HepG2 (cell line): Measurements from ENCODE around the gene UQCRHL. TPM values are rescaled to one million over a fixed set of nuclear protein-coding genes. Genes with fewer than 3 reads are reported as not detected.

Source experiments
- ASH2L ChIP-seq: fragments of 300-600, 200-600 bp; sonication (generic); IDR thresholded peaks from 2 replicates; pipeline ENCODE4 v1.7.0; 2017; ENCODE audit warnings: low read depth, mild to moderate bottlenecking, moderate library complexity, mixed read lengths, low read length; ENCODE audit not compliant: insufficient read length
- FOXO4 ChIP-seq: sonication (generic); formaldehyde crosslinking; conservative IDR thresholded peaks from 2 replicates; pipeline ENCODE4 v1.8.1; 2023; ENCODE audit warnings: missing genetic modification reagents
- HIC2 ChIP-seq: sonication (generic); formaldehyde crosslinking; IDR thresholded peaks from 2 replicates; pipeline ENCODE4 v1.9.0; 2022; ENCODE audit warnings: low read depth, missing genetic modification reagents
- HNF1B ChIP-seq: sonication (generic); formaldehyde crosslinking; IDR thresholded peaks from 2 replicates; pipeline ENCODE4 v1.5.1; 2020; ENCODE audit warnings: mild to moderate bottlenecking, moderate library complexity, missing genetic modification reagents
- KLF11 ChIP-seq: IDR thresholded peaks from 2 replicates; pipeline ENCODE4 v1.6.1; 2016; ENCODE audit warnings: missing compliant biosample characterization
- MTA1 ChIP-seq: sonication (generic); formaldehyde crosslinking; IDR thresholded peaks from 2 replicates; pipeline ENCODE4 v1.4.0; 2020; ENCODE audit warnings: missing genetic modification reagents, mild to moderate bottlenecking, borderline replicate concordance
- MYNN ChIP-seq: sonication (generic); formaldehyde crosslinking; IDR thresholded peaks from 2 replicates; pipeline ENCODE4 v1.4.0; 2020; ENCODE audit warnings: mild to moderate bottlenecking, low read depth, missing genetic modification reagents
- NFKB2 ChIP-seq: sonication (generic); formaldehyde crosslinking; IDR thresholded peaks from 2 replicates; pipeline ENCODE4 v1.4.0; 2020; ENCODE audit warnings: missing genetic modification reagents, borderline replicate concordance
- PAF1 ChIP-seq: IDR thresholded peaks from 2 replicates; pipeline ENCODE4 v1.6.1; 2016; ENCODE audit warnings: missing genetic modification reagents, missing compliant biosample characterization
- PLRG1 ChIP-seq: fragments of 450-650 bp; conservative IDR thresholded peaks from 2 replicates; pipeline ENCODE4 v1.6.1; 2016
- POLR2A ChIP-seq, 2 experiments: IDR thresholded peaks; 2 replicates each; pipeline ENCODE4 v1.6.1; 2011; ENCODE audit warnings: low read depth in 2 of 2, low read length in 2 of 2, mild to moderate bottlenecking in 1 of 2, moderate library complexity in 1 of 2; ENCODE audit not compliant: insufficient read depth in 1 of 2
- RFXAP ChIP-seq: sonication (generic); formaldehyde crosslinking; IDR thresholded peaks from 2 replicates; pipeline ENCODE4 v1.4.0; 2020; ENCODE audit warnings: missing genetic modification reagents, borderline replicate concordance
- RXRB ChIP-seq: IDR thresholded peaks from 2 replicates; pipeline ENCODE4 v1.6.1; 2016; ENCODE audit warnings: borderline replicate concordance, missing genetic modification reagents, missing compliant biosample characterization
- SNAPC2 ChIP-seq: sonication (generic); formaldehyde crosslinking; IDR thresholded peaks from 2 replicates; pipeline ENCODE4 v1.8.1; 2022; ENCODE audit warnings: mild to moderate bottlenecking, missing genetic modification reagents
- ZFP62 ChIP-seq: sonication (generic); formaldehyde crosslinking; IDR thresholded peaks from 2 replicates; pipeline ENCODE4 v1.4.0; 2020; ENCODE audit warnings: missing genetic modification reagents
- ZNF263 ChIP-seq: sonication (generic); formaldehyde crosslinking; IDR thresholded peaks from 2 replicates; pipeline ENCODE4 v1.4.0; 2020; ENCODE audit warnings: missing genetic modification reagents
- ZNF337 ChIP-seq: sonication (generic); formaldehyde crosslinking; IDR thresholded peaks from 2 replicates; pipeline ENCODE4 v1.5.1; 2020; ENCODE audit warnings: missing genetic modification reagents, low read depth, mild to moderate bottlenecking, borderline replicate concordance
- ZNF34 ChIP-seq: sonication (generic); formaldehyde crosslinking; IDR thresholded peaks from 2 replicates; pipeline ENCODE4 v1.4.0; 2020; ENCODE audit warnings: mild to moderate bottlenecking, missing genetic modification reagents, borderline replicate concordance
- ZNF572 ChIP-seq: sonication (generic); formaldehyde crosslinking; IDR thresholded peaks from 2 replicates; pipeline ENCODE4 v1.5.1; 2020; ENCODE audit warnings: mild to moderate bottlenecking, missing genetic modification reagents
- ZNF775 ChIP-seq: sonication (generic); formaldehyde crosslinking; IDR thresholded peaks from 2 replicates; pipeline ENCODE4 v1.4.0; 2020; ENCODE audit warnings: missing genetic modification reagents, mild to moderate bottlenecking, moderate library complexity, borderline replicate concordance
- ZNF883 ChIP-seq: sonication (generic); formaldehyde crosslinking; IDR thresholded peaks from 2 replicates; pipeline ENCODE4 v1.5.1; 2020; ENCODE audit warnings: mild to moderate bottlenecking, missing genetic modification reagents; ENCODE audit errors: not compliant biosample characterization
- polyA plus RNA-seq, 8 experiments: library from polyadenylated mRNA; depleted of rRNA in 3 of 8; stranded (reverse) in 7 of 8; unstranded in 1 of 8; fragments of >200 nt; fragmentation: Illumina TruSeq in 4 of 8; extraction: Trizol in 4 of 8; gene quantifications; 2 replicates each; pipeline versions ENCODE4 v1.2.1 to v1.2.3, GENCODE V29; 2011 to 2016; ENCODE audit warnings: low read depth in 4 of 8, missing spikeins in 1 of 8, mixed read lengths in 1 of 8; ENCODE audit not compliant: insufficient read depth in 1 of 8
- total RNA-seq, 5 experiments: library from RNA; depleted of rRNA; stranded (reverse); fragments of >200 nt; fragmentation: Illumina TruSeq; extraction: Trizol; gene quantifications; 2 replicates each; pipeline ENCODE4 v1.2.3, GENCODE V29; 2016; ENCODE audit warnings: low read depth in 1 of 5
- TF ChIP-seq, protein P1 (sequence below): sonication (generic); formaldehyde crosslinking; IDR thresholded peaks from 2 replicates; pipeline ENCODE4 v1.8.0; 2023; ENCODE audit warnings: mild to moderate bottlenecking, missing genetic modification reagents
- TF ChIP-seq, protein P2 (sequence below): sonication (generic); formaldehyde crosslinking; IDR thresholded peaks from 2 replicates; pipeline ENCODE4 v1.4.0; 2020; ENCODE audit warnings: mild to moderate bottlenecking, missing genetic modification reagents

The UQCRHL gene
- total and polyA plus RNA-seq, 2 of the 13 experiments (the other 11 are each of a cell fraction or from before 2014, with no cell fraction given), result 1.8 to 2.3 TPM

DNA sequence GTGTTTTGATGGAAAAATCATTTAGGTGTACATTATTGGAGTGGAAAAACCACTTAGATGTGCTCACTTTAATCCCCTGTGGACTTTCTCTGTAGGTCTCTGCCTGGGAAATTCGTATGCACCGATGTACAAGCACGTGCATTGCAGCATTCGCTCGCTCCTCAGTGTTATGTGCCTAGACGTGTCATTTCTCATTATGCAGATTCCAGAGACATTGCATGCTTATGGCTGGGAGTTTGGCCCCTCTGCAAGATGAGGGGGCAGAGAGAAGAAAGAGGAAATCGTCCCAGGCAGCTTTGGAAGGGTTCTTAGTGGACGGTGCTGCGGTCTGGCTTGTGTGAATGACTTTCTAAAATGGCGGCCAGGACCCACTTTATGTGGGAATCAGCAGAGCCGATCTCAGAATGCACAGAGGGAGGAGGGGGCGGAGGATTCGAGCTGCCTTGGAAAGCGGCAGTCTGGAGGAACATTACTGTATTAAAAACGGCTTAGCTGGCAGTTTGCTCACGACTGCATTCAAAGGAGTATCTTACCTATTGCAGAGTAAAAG lies 42.4 kb upstream of the UQCRHL start (continued):
- TF ChIP-seq FOXO4 (CRISPR knock-in tag), result 0 out of 2 replicates have a peak, but pooled peaks have one; percentile 55
- TF ChIP-seq SNAPC2 (CRISPR knock-in tag), result peak; percentile 53; the same call in 1 of the 2 replicates
- 0 out of 4 replicates have a peak, but pooled peaks of 1 of the 2 experiments have one; percentile 38 for TF ChIP-seq POLR2A (IDR thresholded peaks at IDR 0.05; ENCODE audit: insufficient read depth in 1 of 2, low read depth in 2 of 2, low read length in 2 of 2)
- TF ChIP-seq RXRB (CRISPR knock-in tag), result no peak
- TF ChIP-seq HIC2, result 0 out of 2 replicates have a peak, but pooled peaks have one; percentile 7
- 0 out of 2 replicates have a peak, but pooled peaks have one; percentile 1 for TF ChIP-seq NFKB2 (CRISPR knock-in tag)
- no peak for TF ChIP-seq MTA1 (CRISPR knock-in tag)
- no peak for TF ChIP-seq PLRG1
- TF ChIP-seq MYNN (CRISPR knock-in tag), result 0 out of 2 replicates have a peak, but pooled peaks have one; percentile 45
- TF ChIP-seq, protein P1, sequence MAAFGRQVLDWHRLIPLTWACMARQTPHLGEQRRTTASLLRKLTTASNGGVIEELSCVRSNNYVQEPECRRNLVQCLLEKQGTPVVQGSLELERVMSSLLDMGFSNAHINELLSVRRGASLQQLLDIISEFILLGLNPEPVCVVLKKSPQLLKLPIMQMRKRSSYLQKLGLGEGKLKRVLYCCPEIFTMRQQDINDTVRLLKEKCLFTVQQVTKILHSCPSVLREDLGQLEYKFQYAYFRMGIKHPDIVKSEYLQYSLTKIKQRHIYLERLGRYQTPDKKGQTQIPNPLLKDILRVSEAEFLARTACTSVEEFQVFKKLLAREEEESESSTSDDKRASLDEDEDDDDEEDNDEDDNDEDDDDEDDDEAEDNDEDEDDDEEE, result no peak
- TF ChIP-seq PAF1 (CRISPR knock-in tag), result no peak
- TF ChIP-seq ZFP62 (CRISPR knock-in tag), result no peak
- TF ChIP-seq ZNF883 (CRISPR knock-in tag), result no peak
- TF ChIP-seq KLF11, result no peak
- peak; percentile 50 for TF ChIP-seq ASH2L
- 0 out of 2 replicates have a peak, but pooled peaks have one; percentile 19 for TF ChIP-seq ZNF34 (CRISPR knock-in tag)
- TF ChIP-seq ZNF263 (CRISPR knock-in tag), result 0 out of 2 replicates have a peak, but pooled peaks have one; percentile 8
- TF ChIP-seq ZNF337, result no peak
- no peak for TF ChIP-seq RFXAP (CRISPR knock-in tag)
- no peak for TF ChIP-seq ZNF572 (CRISPR knock-in tag)
- TF ChIP-seq, protein P2, sequence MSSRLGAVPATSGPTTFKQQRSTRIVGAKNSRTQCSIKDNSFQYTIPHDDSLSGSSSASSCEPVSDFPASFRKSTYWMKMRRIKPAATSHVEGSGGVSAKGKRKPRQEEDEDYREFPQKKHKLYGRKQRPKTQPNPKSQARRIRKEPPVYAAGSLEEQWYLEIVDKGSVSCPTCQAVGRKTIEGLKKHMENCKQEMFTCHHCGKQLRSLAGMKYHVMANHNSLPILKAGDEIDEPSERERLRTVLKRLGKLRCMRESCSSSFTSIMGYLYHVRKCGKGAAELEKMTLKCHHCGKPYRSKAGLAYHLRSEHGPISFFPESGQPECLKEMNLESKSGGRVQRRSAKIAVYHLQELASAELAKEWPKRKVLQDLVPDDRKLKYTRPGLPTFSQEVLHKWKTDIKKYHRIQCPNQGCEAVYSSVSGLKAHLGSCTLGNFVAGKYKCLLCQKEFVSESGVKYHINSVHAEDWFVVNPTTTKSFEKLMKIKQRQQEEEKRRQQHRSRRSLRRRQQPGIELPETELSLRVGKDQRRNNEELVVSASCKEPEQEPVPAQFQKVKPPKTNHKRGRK (CRISPR knock-in tag), result no peak
- TF ChIP-seq HNF1B (CRISPR knock-in tag), result no peak
- TF ChIP-seq ZNF775 (CRISPR knock-in tag), result no peak; the same call in 1 of the 2 replicates
